Mesendoderm (in vitro differentiated cells): ENCODE measurements around the gene FGF7.

Experiments used
- DNase-seq: peaks from one replicate; pipeline ENCODE4 v3.0.0; 2013
- H2AK5ac ChIP-seq: 2 replicates; pipeline ENCODE4 v1.6.1; 2013; ENCODE audit warnings: low read length, inconsistent platforms
- H2BK120ac ChIP-seq: 2 replicates; pipeline ENCODE4 v1.6.1; 2013; ENCODE audit warnings: low read depth, mild to moderate bottlenecking, low read length, moderate library complexity, mixed read lengths
- H2BK15ac ChIP-seq: replicated peaks from 2 replicates; pipeline ENCODE4 v1.6.1; 2013; ENCODE audit warnings: low read depth, mild to moderate bottlenecking, moderate library complexity
- H2BK5ac ChIP-seq: 2 replicates; pipeline ENCODE4 v1.6.1; 2013; ENCODE audit warnings: low read length, inconsistent platforms
- H3K18ac ChIP-seq: 2 replicates; pipeline ENCODE4 v1.6.1; 2013; ENCODE audit warnings: mild to moderate bottlenecking, low read length, mixed read lengths
- H3K23ac ChIP-seq: one replicate; pipeline ENCODE4 v1.6.1; 2013; ENCODE audit warnings: low read length
- H3K27ac ChIP-seq: 2 replicates; pipeline ENCODE4 v1.5.1; 2013; ENCODE audit warnings: low read depth, mild to moderate bottlenecking, inconsistent platforms, low read length, moderate library complexity
- H3K27me3 ChIP-seq: 2 replicates; pipeline ENCODE4 v1.6.1; 2013; ENCODE audit warnings: low read length, control low read depth, mild to moderate bottlenecking, inconsistent platforms; ENCODE audit not compliant: insufficient read depth, poor library complexity
- H3K36me3 ChIP-seq: 2 replicates; pipeline ENCODE4 v1.6.1; 2013; ENCODE audit warnings: low read length, inconsistent platforms; ENCODE audit not compliant: control insufficient read depth, insufficient read depth
- H3K4ac ChIP-seq: one replicate; pipeline ENCODE4 v1.6.1; 2013; ENCODE audit warnings: low read depth, mild to moderate bottlenecking, low read length, moderate library complexity
- H3K4me1 ChIP-seq: 2 replicates; pipeline ENCODE4 v1.6.1; 2013; ENCODE audit warnings: low read depth, low read length, inconsistent platforms; ENCODE audit not compliant: control insufficient read depth
- H3K4me2 ChIP-seq: 2 replicates; pipeline ENCODE4 v1.6.1; 2013; ENCODE audit warnings: low read length
- H3K4me3 ChIP-seq: 2 replicates; pipeline ENCODE4 v1.5.1; 2013; ENCODE audit warnings: mild to moderate bottlenecking, low read length
- H3K56ac ChIP-seq: one replicate; pipeline ENCODE4 v1.6.1; 2013; ENCODE audit warnings: low read length
- H3K79me1 ChIP-seq: 2 replicates; pipeline ENCODE4 v1.6.1; 2013; ENCODE audit warnings: low read length, inconsistent platforms
- H3K79me2 ChIP-seq: 2 replicates; pipeline ENCODE4 v1.6.1; 2013; ENCODE audit warnings: mild to moderate bottlenecking, low read length; ENCODE audit not compliant: control insufficient read depth, insufficient read depth
- H3K9ac ChIP-seq: 2 replicates; pipeline ENCODE4 v1.6.1; 2013; ENCODE audit warnings: low read length, inconsistent platforms
- H4K5ac ChIP-seq: one replicate; pipeline ENCODE4 v1.6.1; 2013; ENCODE audit warnings: low read length
- H4K8ac ChIP-seq: one replicate; pipeline ENCODE4 v1.6.1; 2013; ENCODE audit warnings: low read depth, mild to moderate bottlenecking, control low read depth, low read length, moderate library complexity
- WGBS: extraction: QIAGEN DNeasy Blood & Tissue Kit; methylation state at CpG from one replicate; pipeline ENCODE4 v1.1.7; 2013; ENCODE audit warnings: low lambda C conversion rate, missing lambda C conversion rate; ENCODE audit not compliant: insufficient coverage; ENCODE audit errors: extremely low coverage; 5-methylcytosine and 5-hydroxymethylcytosine counted together

Gene FGF7

GRCh38 chr15:49492151-49492550 is 69.1 kb downstream of the FGF7 start:
- Histone ChIP-seq H4K8ac (no peak overlapping the region), H3K79me1 (no peaks in the 10 kb centered on the region), H3K27me3 (no peaks in the 10 kb centered on the region), H2BK120ac (no peak overlapping the region), H2AK5ac (no peak overlapping the region), H3K4me2 (no peak overlapping the region), H3K79me2 (no peaks in the 10 kb centered on the region), H3K36me3 (no peaks in the 10 kb centered on the region), H3K4me3 (no peak overlapping the region), H3K4me1 (no peaks in the 10 kb centered on the region), H3K18ac (no peak overlapping the region), H3K56ac (no peak overlapping the region), H4K5ac (no peak overlapping the region), H3K23ac (no peak overlapping the region), H3K9ac (no peak overlapping the region), H2BK5ac (no peak overlapping the region), H3K27ac (no peak overlapping the region), H2BK15ac (no peak overlapping the region), H3K4ac (no peak overlapping the region)
- WGBS: no CpG with 5 or more reads among the region's 2 CpGs
- DNase-seq: no peak

DNA sequence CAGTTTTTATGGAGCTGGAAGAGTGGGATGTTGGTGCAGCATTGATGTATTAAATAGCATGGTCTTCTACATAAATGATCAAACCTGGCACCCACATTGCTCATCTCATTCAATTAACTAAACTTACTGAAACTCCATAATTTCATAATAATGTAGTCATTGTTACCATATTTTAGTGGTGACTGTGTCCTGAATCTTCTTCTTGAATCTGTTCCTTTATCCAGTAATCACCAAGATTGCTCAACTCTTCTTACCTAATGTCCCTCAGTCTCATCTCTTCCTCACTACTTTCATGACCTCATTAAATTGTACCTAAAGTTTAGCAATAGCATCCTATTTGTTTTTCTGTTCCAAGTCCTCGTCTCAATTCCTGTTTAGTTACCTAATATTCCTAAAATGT is 69.8 kb downstream of the FGF7 start:
- Histone ChIP-seq H3K4me3 (no peak overlapping the region), H2AK5ac (no peak overlapping the region), H2BK120ac (no peak overlapping the region), H4K8ac (no peak overlapping the region), H3K27me3 (no peaks in the 10 kb centered on the region), H3K79me1 (no peaks in the 10 kb centered on the region), H2BK15ac (no peak overlapping the region), H3K4ac (no peak overlapping the region), H3K36me3 (no peaks in the 10 kb centered on the region), H3K23ac (no peak overlapping the region), H3K18ac (no peak overlapping the region), H3K27ac (no peak overlapping the region), H2BK5ac (no peak overlapping the region), H3K4me1 (no peaks in the 10 kb centered on the region), H3K9ac (no peak overlapping the region), H4K5ac (no peak overlapping the region), H3K4me2 (no peak overlapping the region), H3K79me2 (no peaks in the 10 kb centered on the region), H3K56ac (no peak overlapping the region)
- DNase-seq: no peak
- no CpG with 5 or more reads among the region's 1 CpG for WGBS

GRCh38 chr15:49494842-49495241 is 71.8 kb downstream of the FGF7 start:
- Histone ChIP-seq H3K36me3 (no peaks in the 10 kb centered on the region), H3K56ac (no peak overlapping the region)

DNA sequence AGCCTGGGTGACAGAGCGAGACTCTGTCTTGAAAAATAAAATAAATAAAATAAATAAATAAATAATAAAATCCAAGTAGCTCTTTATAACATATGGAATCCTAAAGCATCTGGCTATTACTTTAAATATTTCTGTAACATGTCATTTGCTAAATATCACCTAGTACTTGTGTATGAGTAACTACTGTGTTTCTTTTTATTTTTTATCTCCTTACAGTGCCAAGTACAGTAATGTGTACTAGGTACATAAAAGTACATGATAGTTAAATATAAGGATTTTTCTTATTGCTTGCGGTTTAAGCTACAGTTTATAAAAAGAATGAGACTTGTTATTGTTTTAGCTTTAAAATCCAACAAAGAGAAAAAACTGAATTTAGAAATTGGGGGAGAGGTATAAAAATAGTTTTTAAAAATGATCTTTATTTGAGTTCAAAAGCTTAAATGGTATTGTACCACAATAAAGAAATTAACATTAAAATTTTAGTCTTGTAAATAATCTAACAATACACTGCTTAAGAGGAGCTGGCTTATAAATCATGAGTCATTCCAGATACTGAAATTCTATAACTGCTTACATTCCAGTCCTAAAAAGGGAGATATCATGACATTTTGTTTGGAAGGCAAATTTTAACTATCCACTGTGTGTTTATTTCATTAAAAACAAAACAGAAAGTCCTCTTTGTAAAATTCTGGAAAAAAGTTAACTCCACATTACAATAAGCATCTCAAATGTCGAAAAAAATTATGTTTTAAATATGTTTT is 73.1 kb downstream of the FGF7 start:
- Histone ChIP-seq H4K8ac (no peak overlapping the region), H3K4ac (no peak overlapping the region), H4K5ac (no peak overlapping the region), H3K4me1 (no peaks in the 10 kb centered on the region), H3K23ac (no peak overlapping the region), H3K56ac (no peak overlapping the region), H3K4me3 (no peak overlapping the region), H2AK5ac (no peak overlapping the region), H3K79me2 (no peaks in the 10 kb centered on the region), H3K27ac (no peak overlapping the region), H3K9ac (no peak overlapping the region), H2BK15ac (no peak overlapping the region), H2BK120ac (no peak overlapping the region), H3K18ac (no peak overlapping the region), H3K79me1 (no peaks in the 10 kb centered on the region), H3K36me3 (no peaks in the 10 kb centered on the region), H3K4me2 (no peak overlapping the region), H2BK5ac (no peak overlapping the region), H3K27me3 (no peaks in the 10 kb centered on the region)
- WGBS: no CpG with 5 or more reads among the region's 3 CpGs
- no peak for DNase-seq

More at GRCh38 chr15:49494842-49495241, 71.8 kb downstream of the FGF7 start:
- Histone ChIP-seq H4K5ac (no peak overlapping the region), H3K4ac (no peak overlapping the region), H3K4me1 (no peaks in the 10 kb centered on the region), H2BK120ac (no peak overlapping the region), H3K27me3 (no peaks in the 10 kb centered on the region), H3K9ac (no peak overlapping the region), H3K18ac (no peak overlapping the region), H3K79me1 (no peaks in the 10 kb centered on the region), H2AK5ac (no peak overlapping the region), H2BK5ac (no peak overlapping the region), H3K4me2 (no peak overlapping the region), H3K23ac (no peak overlapping the region), H3K4me3 (no peak overlapping the region), H4K8ac (no peak overlapping the region), H2BK15ac (no peak overlapping the region), H3K79me2 (no peaks in the 10 kb centered on the region), H3K27ac (no peak overlapping the region)
- WGBS: no CpG with 5 or more reads among the region's 1 CpG
- DNase-seq: no peak

DNA sequence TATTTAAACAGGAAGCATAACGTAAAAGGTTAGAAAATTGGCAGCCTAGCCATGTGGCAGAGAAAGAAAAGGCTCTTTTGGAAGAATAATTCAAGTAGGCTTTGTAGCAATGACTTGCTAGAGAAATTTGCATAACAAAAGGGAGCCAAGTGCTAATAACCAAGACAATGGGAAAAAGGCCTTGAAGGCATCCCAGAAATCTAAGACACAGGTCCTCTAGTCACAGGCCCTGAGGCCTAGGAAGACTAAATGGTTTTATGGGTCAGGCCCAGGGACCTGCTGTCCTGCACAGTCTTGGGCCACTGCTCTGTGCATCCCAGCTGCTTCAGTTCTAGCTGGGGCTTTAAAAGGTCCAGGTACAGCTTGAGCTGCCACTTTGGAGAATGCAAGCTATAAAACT is 78.5 kb downstream of the FGF7 start:
- H3K79me2 ChIP-seq: no peaks in the 10 kb centered on the region
- no peak overlapping the region for H3K56ac ChIP-seq
- H3K4me3 ChIP-seq: no peak overlapping the region
- no peak overlapping the region for H3K4ac ChIP-seq
- whole genome bisulfite sequencing: no CpG with 5 or more reads among the region's 1 CpG
- H3K27ac ChIP-seq: no peak overlapping the region
- no peak overlapping the region for H2BK15ac ChIP-seq
- no peaks in the 10 kb centered on the region for H3K4me1 ChIP-seq
- H3K9ac ChIP-seq: no peak overlapping the region
- no peak overlapping the region for H3K4me2 ChIP-seq
- H3K27me3 ChIP-seq: no peaks in the 10 kb centered on the region
- peak; percentile 15 for DNase-seq
- no peak overlapping the region for H2AK5ac ChIP-seq
- no peaks in the 10 kb centered on the region for H3K36me3 ChIP-seq
- no peak overlapping the region for H2BK120ac ChIP-seq
- no peaks in the 10 kb centered on the region for H3K79me1 ChIP-seq
- H3K23ac ChIP-seq: no peak overlapping the region
- no peak overlapping the region for H2BK5ac ChIP-seq
- no peak overlapping the region for H3K18ac ChIP-seq
- no peak overlapping the region for H4K5ac ChIP-seq
- H4K8ac ChIP-seq: no peak overlapping the region

DNA sequence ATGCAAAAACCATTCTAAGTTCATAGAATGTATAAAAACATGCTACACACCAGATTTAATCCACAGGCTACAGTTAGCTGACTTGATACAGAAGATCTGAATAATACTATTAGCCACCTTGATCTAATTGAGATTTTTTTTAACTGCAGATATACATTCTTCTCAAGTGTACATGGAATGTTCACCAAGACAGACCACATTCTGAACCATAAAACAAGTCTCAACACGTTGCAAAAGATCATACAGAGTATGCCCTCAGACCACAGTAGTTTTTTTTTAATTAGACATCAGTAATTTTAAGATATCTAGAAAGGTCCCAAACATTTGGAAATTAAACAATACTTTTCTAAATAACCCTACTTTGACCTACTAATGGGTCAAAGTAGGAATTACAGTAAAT is 83.3 kb downstream of the FGF7 start:
- Histone ChIP-seq H2BK5ac (no peak overlapping the region), H2BK15ac (no peak overlapping the region), H4K8ac (no peak overlapping the region), H3K56ac (no peak overlapping the region), H3K4me1 (no peaks in the 10 kb centered on the region), H3K27me3 (no peaks in the 10 kb centered on the region), H3K9ac (no peak overlapping the region), H2BK120ac (no peak overlapping the region), H3K4me2 (no peak overlapping the region), H3K4me3 (no peak overlapping the region), H3K36me3 (no peaks in the 10 kb centered on the region), H3K4ac (no peak overlapping the region), H4K5ac (no peak overlapping the region), H2AK5ac (no peak overlapping the region), H3K23ac (no peak overlapping the region), H3K79me2 (no peaks in the 10 kb centered on the region), H3K27ac (no peak overlapping the region), H3K79me1 (no peaks in the 10 kb centered on the region), H3K18ac (no peak overlapping the region)
- no CpG with 5 or more reads among the region's 1 CpG for WGBS
- no peak for DNase-seq
